Stimulated activated naive CD4-positive, alpha-beta T cell (primary cell): Measurements from ENCODE around the gene NADSYN1.

ENCODE experiments used
- DNase-seq, 6 experiments: peaks; one replicate each; lab custom pipeline; 2025; lab: John Stamatoyannopoulos, UW

Gene NADSYN1

DNA sequence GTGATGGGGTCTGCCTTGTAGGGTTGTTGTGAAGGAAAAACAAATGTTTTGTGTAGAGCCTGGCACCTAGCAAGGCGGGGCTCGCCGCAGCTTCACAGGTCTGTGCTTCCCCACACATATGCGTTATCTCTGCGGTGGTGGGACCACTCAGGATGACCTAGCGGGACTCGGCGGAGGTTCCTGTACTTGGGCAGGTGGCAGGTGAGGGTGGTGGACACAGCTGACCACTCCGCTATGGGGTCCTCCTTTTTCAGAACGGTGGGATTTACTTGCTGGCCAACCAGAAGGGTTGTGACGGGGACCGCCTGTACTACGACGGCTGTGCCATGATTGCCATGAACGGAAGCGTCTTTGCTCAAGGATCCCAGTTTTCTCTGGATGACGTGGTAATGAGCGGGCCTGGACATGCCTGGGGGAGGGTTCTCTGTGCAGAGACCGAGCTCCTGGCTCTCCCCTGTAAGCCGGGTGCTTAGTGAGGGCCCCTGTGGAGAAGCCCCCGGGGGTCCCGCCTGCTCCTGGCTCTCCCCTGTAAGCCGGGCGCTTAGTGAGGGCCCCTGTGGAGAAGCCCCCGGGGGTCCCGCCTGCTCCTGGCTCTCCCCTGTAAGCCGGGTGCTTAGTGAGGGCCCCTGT, 21.3 kb downstream of the NADSYN1 start:
- no peak for DNase-seq

DNA sequence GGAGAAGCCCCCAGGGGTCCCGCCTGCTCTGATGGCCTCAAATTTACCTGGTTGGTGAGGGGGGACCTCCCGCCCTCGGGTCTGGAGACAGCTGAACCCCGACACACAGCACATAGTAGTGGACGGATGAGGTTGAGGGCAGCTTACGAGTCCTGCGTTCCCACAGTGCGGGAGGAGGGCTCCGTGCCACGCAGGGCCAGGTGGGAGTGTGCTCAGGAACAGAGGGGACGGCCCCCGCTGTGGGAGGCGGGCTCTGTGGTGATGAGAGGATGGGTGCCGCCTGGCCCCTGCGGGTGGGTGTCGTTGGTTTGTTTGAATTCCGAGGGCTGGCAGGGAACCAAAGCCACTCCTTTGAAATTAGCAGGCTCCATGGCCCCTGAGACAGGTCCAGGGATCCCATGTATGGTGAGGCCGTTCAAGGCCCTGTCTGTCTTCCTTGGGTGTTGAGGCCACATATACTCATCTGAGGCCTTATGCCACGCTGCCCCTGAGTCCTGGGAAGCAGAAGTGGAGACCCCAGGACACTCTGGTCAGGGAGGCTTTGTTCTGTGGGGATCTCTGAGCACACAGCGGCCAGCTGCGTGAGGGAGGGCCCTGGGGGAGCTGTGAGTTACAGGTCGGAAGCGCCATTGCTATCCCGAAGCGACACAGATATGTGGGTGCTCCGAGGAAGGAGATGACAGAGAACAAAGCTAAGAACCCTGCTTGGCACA, 21.9 kb downstream of the NADSYN1 start:
- DNase-seq, result no peak

DNA sequence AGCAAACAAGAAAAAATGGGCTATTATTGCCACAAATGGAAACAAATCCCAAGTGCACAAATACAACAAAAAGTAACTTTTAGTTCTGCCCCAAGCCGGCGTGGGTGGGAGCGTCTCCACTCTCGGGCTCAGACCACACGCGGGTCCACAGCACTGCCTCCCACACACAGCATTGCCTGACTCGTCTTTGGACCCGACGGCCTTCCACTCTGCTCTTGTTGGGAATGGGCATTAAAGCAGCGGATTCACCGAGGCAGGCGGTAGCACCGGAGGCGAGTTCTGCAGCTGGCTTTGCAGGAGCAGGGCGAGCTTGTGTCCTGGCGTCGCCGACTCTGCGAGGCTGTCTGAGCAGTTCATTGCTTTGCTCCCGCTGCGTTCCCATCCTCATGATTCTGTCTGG, 23.0 kb downstream of the NADSYN1 start:
- DNase-seq, result no peak

GRCh38 chr11:71476926-71477640, 24.1 kb downstream of the NADSYN1 start:
- no peak for DNase-seq

- DNase-seq, result no peak
Observed at GRCh38 chr11:71477641-71478527, 24.9 kb downstream of the NADSYN1 start.

DNA sequence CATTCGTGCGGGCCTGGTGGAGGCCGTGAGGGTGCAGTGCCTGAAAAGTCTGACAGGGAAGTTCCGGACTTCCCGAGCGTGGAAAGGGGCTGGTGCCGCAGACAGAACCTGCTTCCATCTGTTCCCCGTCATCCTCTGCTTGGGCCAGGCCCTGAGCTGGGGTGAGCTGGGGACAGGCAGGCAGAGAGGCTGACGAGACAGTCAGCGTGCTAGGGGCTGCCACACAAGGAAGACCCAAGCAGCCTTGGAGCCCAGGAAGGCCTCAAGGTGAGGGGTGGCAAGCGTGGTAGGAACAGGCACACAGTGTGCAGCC, 25.5 kb downstream of the NADSYN1 start:
- no peak for DNase-seq

DNA sequence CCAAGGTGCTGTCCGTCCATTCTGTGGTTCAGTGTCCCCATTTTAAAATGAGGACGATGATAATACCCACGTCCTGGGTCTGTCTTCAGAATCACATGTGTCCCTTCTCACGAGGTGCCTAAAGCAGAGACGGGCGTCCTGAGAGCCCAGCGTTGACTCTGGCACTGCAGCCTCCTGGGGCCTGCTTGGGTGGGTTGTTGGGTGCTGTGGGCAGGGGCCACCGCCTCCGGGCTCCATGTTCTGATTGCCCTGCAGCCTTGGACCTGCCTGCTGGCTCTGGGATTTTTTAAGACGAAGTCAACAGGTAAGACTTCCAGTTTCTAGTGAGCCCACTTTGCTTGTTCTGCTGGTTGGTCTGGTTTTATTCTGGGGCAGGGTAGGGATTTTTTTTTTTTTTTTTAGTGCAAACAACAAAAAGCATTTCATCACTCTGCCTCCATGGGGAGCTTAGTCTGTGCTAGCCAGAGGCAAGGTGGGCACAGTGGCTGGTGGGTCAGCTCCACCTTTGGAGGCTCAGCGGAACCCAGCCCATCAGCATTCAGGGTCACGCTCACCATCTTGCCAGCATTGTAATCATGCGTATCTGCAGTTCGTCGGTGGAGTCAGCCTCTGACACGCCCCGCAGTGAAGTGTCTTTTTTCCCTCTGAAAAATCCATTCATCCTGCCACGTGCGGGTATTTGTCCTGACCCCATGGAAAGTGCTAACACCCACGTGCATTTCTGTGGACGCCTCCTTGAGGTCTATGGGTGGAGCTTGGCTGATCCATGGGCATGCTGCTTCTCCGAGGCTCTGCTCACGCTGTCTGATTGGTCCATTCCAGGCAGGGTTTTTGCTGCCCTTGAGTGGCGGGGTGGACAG, 28.3 kb downstream of the NADSYN1 start:
- no peak for DNase-seq

- DNase-seq, result no peak
Observed at GRCh38 chr11:71482216-71482615, 29.2 kb downstream of the NADSYN1 start.

DNA sequence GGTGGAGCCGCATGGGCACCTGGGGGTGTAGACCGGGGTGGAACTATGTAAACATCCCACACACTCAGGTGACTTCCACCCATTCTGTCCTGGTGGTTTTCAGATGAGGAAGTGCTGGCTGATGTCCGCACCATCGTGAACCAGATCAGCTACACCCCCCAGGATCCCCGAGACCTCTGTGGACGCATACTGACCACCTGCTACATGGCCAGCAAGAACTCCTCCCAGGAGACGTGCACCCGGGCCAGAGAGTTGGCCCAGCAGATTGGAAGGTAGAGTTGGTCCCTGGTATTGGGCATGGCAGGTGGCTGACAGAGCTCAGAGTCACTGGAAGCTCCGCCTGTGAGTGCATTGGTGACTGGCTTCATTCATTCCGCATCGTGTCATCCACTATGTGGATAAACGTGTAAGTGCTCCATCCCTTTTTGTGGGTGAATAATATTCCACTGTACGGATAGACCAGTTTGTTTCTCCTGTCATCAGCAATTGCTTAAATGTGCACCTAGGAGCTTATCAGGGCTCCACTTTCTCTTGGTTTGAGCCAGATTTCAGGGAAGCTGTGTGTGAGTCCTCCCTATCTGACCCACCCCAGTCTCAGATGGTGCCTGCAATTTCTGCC, 29.9 kb downstream of the NADSYN1 start:
- DNase-seq, result no peak

- DNase-seq, result no peak
Observed at GRCh38 chr11:71483692-71484091, 30.7 kb downstream of the NADSYN1 start.

DNA sequence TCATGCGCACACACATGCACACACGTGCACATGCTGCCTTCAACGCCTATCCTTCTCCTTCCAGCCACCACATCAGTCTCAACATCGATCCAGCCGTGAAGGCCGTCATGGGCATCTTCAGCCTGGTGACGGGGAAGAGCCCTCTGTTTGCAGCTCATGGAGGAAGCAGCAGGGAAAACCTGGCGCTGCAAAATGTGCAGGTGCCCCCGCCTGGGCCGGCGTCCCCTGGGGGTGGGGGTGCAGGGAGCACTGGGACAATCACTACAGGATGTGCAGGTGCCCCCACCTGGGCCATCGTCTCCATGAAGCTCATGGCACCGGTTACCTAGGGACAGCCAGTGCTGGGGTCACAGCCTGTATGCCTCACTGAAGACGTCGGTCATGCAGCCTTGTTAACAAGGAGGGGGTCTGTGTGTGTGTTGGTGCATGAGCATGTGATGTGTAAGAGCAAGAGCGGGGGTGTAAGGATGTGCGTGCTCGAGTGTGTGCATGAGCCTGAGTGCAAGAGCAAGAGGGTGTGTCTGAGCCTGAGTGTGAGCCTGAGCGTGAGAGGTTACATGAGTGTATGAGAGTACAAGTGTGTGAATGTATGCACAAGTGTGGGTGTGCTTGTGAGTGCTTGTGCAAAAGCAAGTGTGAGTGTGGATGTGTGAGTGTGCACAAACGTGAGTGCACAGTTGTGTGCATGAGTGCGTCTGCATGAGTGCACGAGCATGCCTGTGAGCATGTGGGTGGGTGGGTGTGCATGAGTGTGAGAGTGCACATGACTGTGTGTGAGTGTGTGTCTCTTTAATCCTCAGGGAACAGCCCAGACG, 31.5 kb downstream of the NADSYN1 start:
- no peak for DNase-seq

GRCh38 chr11:71485063-71485399, 32.0 kb downstream of the NADSYN1 start:
- DNase-seq, result no peak

GRCh38 chr11:71485466-71485865, 32.5 kb downstream of the NADSYN1 start:
- DNase-seq, result no peak

GRCh38 chr11:71486320-71486719, 33.3 kb downstream of the NADSYN1 start:
- no peak for DNase-seq

DNA sequence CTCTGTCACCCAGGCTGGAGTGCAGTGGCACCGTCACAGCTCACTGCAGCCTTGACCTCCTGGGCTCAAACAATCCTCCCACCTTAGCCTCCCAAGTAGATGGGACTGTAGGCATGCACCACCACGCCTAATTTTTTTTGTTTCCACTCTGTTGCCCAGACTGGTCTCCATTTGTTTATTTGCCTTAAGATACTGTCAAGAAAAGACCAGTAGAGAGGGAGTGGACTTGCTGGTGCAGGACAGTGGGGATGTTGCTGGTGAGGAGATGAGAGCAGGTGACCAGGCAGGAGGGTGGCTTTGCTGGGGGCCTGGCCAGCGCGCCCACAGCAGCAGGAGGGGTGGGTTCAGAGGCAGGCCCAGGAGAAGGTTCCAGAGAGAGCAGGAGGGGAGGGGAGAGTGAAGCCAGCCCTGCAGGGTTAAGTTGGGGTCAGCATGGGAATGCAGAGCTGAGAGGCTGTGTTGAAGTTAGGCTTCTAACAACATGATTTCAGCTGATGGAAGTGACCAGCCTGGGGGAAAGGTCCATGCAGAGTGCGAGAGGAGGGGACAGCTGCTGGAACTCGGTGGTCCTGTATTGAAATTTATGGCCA, 35.8 kb downstream of the NADSYN1 start:
- DNase-seq, result no peak

DNA sequence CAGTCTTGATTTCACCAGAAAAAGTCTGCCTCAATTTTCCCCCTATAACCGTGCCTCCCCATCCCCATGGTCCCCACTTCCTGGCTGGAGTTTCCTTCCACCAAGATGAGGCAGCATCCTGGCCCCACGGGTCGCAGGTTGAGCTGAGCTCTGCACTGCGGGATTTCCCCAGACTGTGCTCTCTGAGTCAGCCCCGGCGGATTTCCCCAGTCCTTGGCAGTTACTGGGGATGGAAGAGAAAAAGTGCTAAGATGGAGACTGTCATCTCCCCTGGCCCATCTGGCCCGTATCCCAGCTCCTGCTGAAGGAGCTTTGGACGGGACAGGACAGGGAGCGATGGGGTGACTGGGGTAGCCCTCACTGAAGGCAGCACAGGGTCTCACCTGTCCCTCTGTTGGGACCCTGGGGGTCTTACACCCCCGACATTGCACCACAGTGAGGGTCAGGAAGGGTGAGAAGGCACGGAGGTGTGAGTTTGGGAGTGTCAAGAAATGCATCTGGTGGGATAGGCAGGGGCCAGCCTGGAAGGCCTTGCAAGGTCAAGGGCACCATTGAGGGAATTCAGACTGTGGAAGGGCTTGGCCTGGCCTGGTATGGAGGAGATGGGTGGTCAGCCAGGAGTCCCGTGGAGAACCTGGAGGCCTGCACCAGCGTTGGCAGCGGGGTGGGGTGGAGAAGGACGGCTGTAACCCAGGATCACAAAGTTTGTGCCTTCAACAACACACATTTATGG, 36.5 kb downstream of the NADSYN1 start:
- no peak for DNase-seq

DNA sequence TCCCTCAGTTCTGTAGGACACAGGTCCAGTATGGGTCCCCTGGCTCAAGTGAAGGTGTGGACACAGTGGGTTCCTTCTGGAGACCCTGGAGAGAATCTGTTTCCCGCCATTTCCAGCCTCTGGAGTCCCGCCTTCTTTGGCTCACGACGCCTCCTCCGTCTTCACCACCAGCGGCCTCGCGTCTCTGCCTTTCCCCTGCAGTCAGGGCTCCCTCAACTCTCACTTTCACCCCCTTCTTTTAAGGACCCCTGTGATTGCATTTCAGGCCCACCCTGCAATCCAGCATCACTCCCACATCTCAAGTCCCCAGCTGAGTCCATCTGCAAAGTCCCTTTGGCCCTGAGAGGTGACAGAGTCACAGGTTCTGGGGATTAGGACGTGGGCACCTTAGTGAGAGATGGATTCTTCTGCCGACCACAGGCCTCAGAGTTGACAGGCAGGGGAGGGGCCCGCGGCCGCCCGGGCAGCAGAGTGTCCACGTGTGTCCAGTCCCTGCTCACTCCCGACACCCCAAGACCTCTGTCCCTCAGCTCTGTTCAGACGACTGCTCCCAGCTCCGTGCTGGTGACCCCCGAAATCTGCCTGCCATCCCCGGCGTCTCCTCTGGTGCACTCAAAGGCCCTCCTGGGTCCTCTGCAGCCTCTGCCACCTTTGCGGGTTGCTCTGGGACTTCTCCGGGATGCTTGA, 37.2 kb downstream of the NADSYN1 start:
- no peak for DNase-seq

- DNase-seq, result no peak
Observed at GRCh38 chr11:71490731-71491390, 37.9 kb downstream of the NADSYN1 start.
